H9 (cell line): ENCODE data around the gene TRPV6. TPM values are rescaled to one million over a fixed set of nuclear protein-coding genes. Genes with fewer than 3 reads are reported as not detected.

Source experiments
- DNase-seq: peaks from one replicate; pipeline ENCODE4 v3.0.0-alpha.2; 2017
- H2AFZ ChIP-seq: one replicate; pipeline ENCODE4 v1.6.1; 2013; ENCODE audit warnings: mild to moderate bottlenecking, low read length, control low read depth, moderate library complexity
- H2AK5ac ChIP-seq: 2 replicates; pipeline ENCODE4 v1.6.1; 2013; ENCODE audit warnings: low read length, control low read depth, mixed read lengths; ENCODE audit not compliant: insufficient read length
- H2BK120ac ChIP-seq: one replicate; pipeline ENCODE4 v1.6.1; 2013; ENCODE audit warnings: low read depth, mild to moderate bottlenecking, low read length, control low read depth, inconsistent platforms; ENCODE audit not compliant: poor library complexity, severe bottlenecking
- H2BK12ac ChIP-seq: 2 replicates; pipeline ENCODE4 v1.6.1; 2013; ENCODE audit warnings: low read length, control low read depth, mixed read lengths, low read depth; ENCODE audit not compliant: insufficient read length
- H2BK15ac ChIP-seq: 2 replicates; pipeline ENCODE4 v1.6.1; 2013; ENCODE audit warnings: low read depth, low read length, control low read depth
- H2BK20ac ChIP-seq: one replicate; pipeline ENCODE4 v1.6.1; 2013; ENCODE audit warnings: low read depth, mild to moderate bottlenecking, low read length, control low read depth, inconsistent platforms; ENCODE audit not compliant: poor library complexity, severe bottlenecking
- H2BK5ac ChIP-seq: 2 replicates; pipeline ENCODE4 v1.6.1; 2013; ENCODE audit warnings: low read length, control low read depth, mixed read lengths; ENCODE audit not compliant: insufficient read length
- H3K14ac ChIP-seq: 2 replicates; pipeline ENCODE4 v1.6.1; 2013; ENCODE audit warnings: low read length, control low read depth; ENCODE audit not compliant: insufficient read depth
- H3K18ac ChIP-seq: 2 replicates; pipeline ENCODE4 v1.6.1; 2013; ENCODE audit warnings: low read depth, mild to moderate bottlenecking, mixed read lengths, low read length, control low read depth; ENCODE audit not compliant: insufficient read length
- H3K23ac ChIP-seq: 2 replicates; pipeline ENCODE4 v1.6.1; 2013; ENCODE audit warnings: low read length, control low read depth, mixed read lengths, low read depth; ENCODE audit not compliant: insufficient read length
- H3K23me2 ChIP-seq: 2 replicates; pipeline ENCODE4 v1.6.1; 2013; ENCODE audit warnings: low read depth, mild to moderate bottlenecking, mixed read lengths, low read length, control low read depth; ENCODE audit not compliant: insufficient read length, poor library complexity, severe bottlenecking
- H3K27ac ChIP-seq: 2 replicates; pipeline ENCODE4 v1.5.1; 2013; ENCODE audit warnings: low read length, control low read depth, mixed read lengths, low read depth; ENCODE audit not compliant: insufficient read length
- H3K27me3 ChIP-seq: 2 replicates; pipeline ENCODE4 v1.6.1; 2013; ENCODE audit warnings: low read length, control low read depth, inconsistent platforms; ENCODE audit not compliant: insufficient read depth
- H3K4ac ChIP-seq: 2 replicates; pipeline ENCODE4 v1.6.1; 2013; ENCODE audit warnings: low read depth, mild to moderate bottlenecking, control low read depth, inconsistent platforms, low read length, moderate library complexity
- H3K4me1 ChIP-seq: 2 replicates; pipeline ENCODE4 v1.6.1; 2013; ENCODE audit warnings: low read length, control low read depth, inconsistent platforms; ENCODE audit not compliant: insufficient read depth
- H3K4me2 ChIP-seq: 2 replicates; pipeline ENCODE4 v1.6.1; 2013; ENCODE audit warnings: low read length, control low read depth, mixed read lengths; ENCODE audit not compliant: insufficient read length, insufficient read depth
- H3K56ac ChIP-seq: 2 replicates; pipeline ENCODE4 v1.6.1; 2013; ENCODE audit warnings: low read depth, mild to moderate bottlenecking, mixed read lengths, low read length, control low read depth; ENCODE audit not compliant: insufficient read length
- H3K79me1 ChIP-seq: 2 replicates; pipeline ENCODE4 v1.6.1; 2013; ENCODE audit warnings: low read depth, mild to moderate bottlenecking, moderate library complexity, low read length, control low read depth, inconsistent platforms; ENCODE audit not compliant: insufficient read depth, poor library complexity, severe bottlenecking
- H3K79me2 ChIP-seq: 2 replicates; pipeline ENCODE4 v1.6.1; 2013; ENCODE audit warnings: low read length, control low read depth, inconsistent platforms; ENCODE audit not compliant: insufficient read depth
- H3K9ac ChIP-seq: 2 replicates; pipeline ENCODE4 v1.6.1; 2013; ENCODE audit warnings: low read length, control low read depth, mixed read lengths; ENCODE audit not compliant: insufficient read length; ENCODE audit errors: extremely low read depth
- H3K9me3 ChIP-seq: one replicate; pipeline ENCODE4 v1.6.1; 2013; ENCODE audit warnings: low read depth, low read length, inconsistent platforms; ENCODE audit not compliant: control insufficient read depth
- H3T11ph ChIP-seq: one replicate; pipeline ENCODE4 v1.6.1; 2013; ENCODE audit warnings: mild to moderate bottlenecking, low read length, control low read depth, inconsistent platforms
- H4K20me1 ChIP-seq: one replicate; pipeline ENCODE4 v1.6.1; 2013; ENCODE audit not compliant: control insufficient read depth, insufficient read length, insufficient read depth
- H4K5ac ChIP-seq: 2 replicates; pipeline ENCODE4 v1.6.1; 2013; ENCODE audit warnings: low read depth, mild to moderate bottlenecking, mixed read lengths, low read length, control low read depth; ENCODE audit not compliant: insufficient read length
- H4K8ac ChIP-seq: replicated peaks from 2 replicates; pipeline ENCODE4 v1.6.1; 2013; ENCODE audit warnings: low read length, control low read depth, mixed read lengths, low read depth; ENCODE audit not compliant: insufficient read length
- H4K91ac ChIP-seq: 2 replicates; pipeline ENCODE4 v1.6.1; 2013; ENCODE audit warnings: low read depth, mild to moderate bottlenecking, moderate library complexity, mixed read lengths, low read length, control low read depth; ENCODE audit not compliant: insufficient read length
- H3K27ac Mint-ChIP-seq, 3 experiments: 2 replicates in 2 of 3; 3 replicates in 1 of 3; pipeline ENCODE4 v1.8.0; 2020 to 2021; ENCODE audit warnings: mixed read lengths in 3 of 3, mild to moderate bottlenecking in 1 of 3, moderate library complexity in 1 of 3
- H3K27me3 Mint-ChIP-seq: 2 replicates; pipeline ENCODE4 v1.8.0; 2021; ENCODE audit warnings: low read depth, mild to moderate bottlenecking, moderate library complexity, mixed read lengths
- H3K36me3 Mint-ChIP-seq, 3 experiments: 2 replicates in 2 of 3; 3 replicates in 1 of 3; pipeline ENCODE4 v1.8.0; 2020 to 2021; ENCODE audit warnings: low read depth in 3 of 3, mixed read lengths in 3 of 3; ENCODE audit not compliant: insufficient read depth in 1 of 3
- H3K4me1 Mint-ChIP-seq, 2 experiments: 2 replicates each; pipeline ENCODE4 v1.8.0; 2020; ENCODE audit warnings: mixed read lengths in 2 of 2
- H3K4me3 Mint-ChIP-seq, 2 experiments: 2 replicates in 1 of 2; 3 replicates in 1 of 2; pipeline ENCODE4 v1.8.0; 2020 to 2021; ENCODE audit warnings: mild to moderate bottlenecking in 2 of 2, mixed read lengths in 2 of 2, moderate library complexity in 1 of 2
- H3K9me3 Mint-ChIP-seq, 2 experiments: 2 replicates in 1 of 2; 3 replicates in 1 of 2; pipeline ENCODE4 v1.8.0; 2020; ENCODE audit warnings: mild to moderate bottlenecking in 2 of 2, mixed read lengths in 2 of 2, moderate library complexity in 1 of 2
- total RNA-seq: library from RNA; stranded (reverse); gene quantifications from 2 replicates; pipeline ENCODE4 v1.2.1, GENCODE V29; 2021
- TF ChIP-seq, protein P1 (sequence below): fragments of 200-600 bp; sonication (generic); conservative IDR thresholded peaks from 3 replicates; pipeline ENCODE4 v1.8.0; 2021; ENCODE audit warnings: antibody characterized with exemption, mild to moderate bottlenecking

Gene TRPV6
- total RNA-seq, 1 experiment from 2014 or later = 0.61 TPM

- Histone ChIP-seq H2BK20ac (no peak overlapping the region), H2BK120ac (no peak overlapping the region), H3K18ac (no peak overlapping the region), H3K9me3 (no peaks in the 10 kb centered on the region), H3K4me1 (peaks cover 3% of the 10 kb centered on the region; the same call in 1 of the 2 replicates), H3K56ac (no peak overlapping the region), H3K23ac (no peak overlapping the region), H4K8ac (no peak overlapping the region), H2BK5ac (no peak overlapping the region), H2AK5ac (no peak overlapping the region), H3K23me2 (peaks cover 17% of the 10 kb centered on the region), H3K27ac (no peak overlapping the region), H3K79me2 (no peaks in the 10 kb centered on the region), H3K9ac (no peak overlapping the region), H3K14ac (no peak overlapping the region), H3K27me3 (peaks cover 4% of the 10 kb centered on the region; the same call in 1 of the 2 replicates), H3K4ac (no peak overlapping the region), H4K91ac (no peak overlapping the region), H3K79me1 (no peaks in the 10 kb centered on the region), H2AFZ (no peak overlapping the region), H2BK12ac (no peak overlapping the region), H4K5ac (no peak overlapping the region), H2BK15ac (no peak overlapping the region), H4K20me1 (no peaks in the 10 kb centered on the region), H3K4me2 (no peak overlapping the region), H3T11ph (no peak overlapping the region)
- Mint-ChIP-seq H3K9me3 (no peaks in the 10 kb centered on the region; a peak in 1 of 5 replicates), H3K27me3 (peaks cover 18% of the 10 kb centered on the region), H3K36me3 (0 out of 7 replicates have a peak, but pooled peaks cover 0 to 3% (median 0%) of the 10 kb centered on the region in 3 experiments), H3K4me1 (peaks cover 17 to 19% of the 10 kb centered on the region in 2 experiments), H3K4me3 (no peak overlapping the region), H3K27ac (no peak overlapping the region)
- no peak for DNase-seq
- TF ChIP-seq, protein P1, sequence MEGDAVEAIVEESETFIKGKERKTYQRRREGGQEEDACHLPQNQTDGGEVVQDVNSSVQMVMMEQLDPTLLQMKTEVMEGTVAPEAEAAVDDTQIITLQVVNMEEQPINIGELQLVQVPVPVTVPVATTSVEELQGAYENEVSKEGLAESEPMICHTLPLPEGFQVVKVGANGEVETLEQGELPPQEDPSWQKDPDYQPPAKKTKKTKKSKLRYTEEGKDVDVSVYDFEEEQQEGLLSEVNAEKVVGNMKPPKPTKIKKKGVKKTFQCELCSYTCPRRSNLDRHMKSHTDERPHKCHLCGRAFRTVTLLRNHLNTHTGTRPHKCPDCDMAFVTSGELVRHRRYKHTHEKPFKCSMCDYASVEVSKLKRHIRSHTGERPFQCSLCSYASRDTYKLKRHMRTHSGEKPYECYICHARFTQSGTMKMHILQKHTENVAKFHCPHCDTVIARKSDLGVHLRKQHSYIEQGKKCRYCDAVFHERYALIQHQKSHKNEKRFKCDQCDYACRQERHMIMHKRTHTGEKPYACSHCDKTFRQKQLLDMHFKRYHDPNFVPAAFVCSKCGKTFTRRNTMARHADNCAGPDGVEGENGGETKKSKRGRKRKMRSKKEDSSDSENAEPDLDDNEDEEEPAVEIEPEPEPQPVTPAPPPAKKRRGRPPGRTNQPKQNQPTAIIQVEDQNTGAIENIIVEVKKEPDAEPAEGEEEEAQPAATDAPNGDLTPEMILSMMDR = no peak
These were observed 33.6 kb downstream of the TRPV6 start for GRCh38 chr7:142851919-142852318.
